ENCODE results near the gene TPSB2.

The TPSB2 gene

DNA sequence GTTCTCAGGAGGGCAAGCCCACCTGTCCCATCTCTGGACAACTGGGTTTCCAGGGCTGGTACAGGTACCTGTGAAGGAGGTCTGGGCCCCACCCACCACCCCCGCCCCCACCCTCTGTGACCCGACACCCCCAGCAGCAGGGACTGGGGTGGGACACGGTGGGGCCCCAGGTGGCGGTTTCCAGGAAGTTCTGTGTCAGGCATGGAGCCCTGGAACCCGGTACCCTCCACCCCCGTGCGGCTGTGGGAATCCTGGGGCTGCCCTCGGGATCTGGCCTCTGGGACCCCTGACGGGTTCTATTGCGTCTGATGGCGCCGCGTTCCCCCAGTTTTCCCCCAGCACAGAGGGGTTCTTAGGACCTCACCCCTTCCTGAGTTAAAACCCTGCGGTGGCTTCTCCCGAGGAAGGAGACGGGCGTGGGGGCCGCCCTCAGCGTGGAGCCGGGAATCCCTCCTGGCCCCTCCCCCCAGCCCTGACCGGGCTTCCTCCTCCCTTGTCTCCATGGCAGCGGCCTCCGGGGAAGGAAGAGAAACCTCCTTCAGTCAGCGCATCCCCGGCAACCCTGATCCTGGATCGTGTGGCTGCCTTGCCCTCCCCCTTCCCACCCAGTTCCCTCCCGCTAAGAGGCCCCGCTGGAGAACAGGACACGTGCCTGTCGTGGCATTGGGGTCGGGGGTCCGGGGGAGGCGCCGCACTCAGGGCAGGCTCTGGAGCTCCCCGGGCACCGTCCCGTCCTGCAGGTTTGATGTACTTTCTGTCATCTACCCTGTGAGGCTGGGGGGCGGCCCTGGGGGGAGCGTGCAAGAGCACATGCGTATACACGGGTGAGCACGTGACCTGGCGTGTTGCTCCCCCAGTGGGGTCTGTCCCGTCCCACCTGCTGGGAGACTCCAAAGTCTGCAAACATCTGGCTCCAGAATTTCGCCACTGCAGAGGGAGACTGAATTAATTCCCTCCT is 46.8 kb downstream of the TPSB2 start:
- H3K9ac ChIP-seq (ENCODE audit: low read length): no peak overlapping the region
- peak overlapping the region; percentile 44 for H3K4me3 ChIP-seq (ENCODE audit: low read length)
- H3K27me3 ChIP-seq (replicated peaks; ENCODE audit: control insufficient read depth, insufficient read depth, low read length): no peaks in the 10 kb centered on the region
- H3K36me3 ChIP-seq (ENCODE audit: control insufficient read depth, insufficient read depth, low read length, severe bottlenecking): no peaks in the 10 kb centered on the region
- peak; percentile 76 for DNase-seq (ENCODE audit: low read depth)
- H3K4me1 ChIP-seq (ENCODE audit: control insufficient read depth, insufficient read depth, low read length): peaks cover 23% of the 10 kb centered on the region
- H3K9me3 ChIP-seq (ENCODE audit: control insufficient read depth, low read length): no peaks in the 10 kb centered on the region

- Histone ChIP-seq H3K4me1 (ENCODE audit: control insufficient read depth, insufficient read depth, low read length) (peaks cover 23% of the 10 kb centered on the region), H3K36me3 (ENCODE audit: control insufficient read depth, insufficient read depth, low read length, severe bottlenecking) (no peaks in the 10 kb centered on the region), H3K9me3 (ENCODE audit: control insufficient read depth, low read length) (no peaks in the 10 kb centered on the region), H3K9ac (ENCODE audit: low read length) (no peak overlapping the region), H3K4me3 (ENCODE audit: low read length) (peak overlapping the region; percentile 41), H3K27me3 (replicated peaks; ENCODE audit: control insufficient read depth, insufficient read depth, low read length) (no peaks in the 10 kb centered on the region)
- DNase-seq (ENCODE audit: low read depth): peak; percentile 88
Observed at GRCh38 chr16:1182316-1182671, 47.7 kb downstream of the TPSB2 start.

DNA sequence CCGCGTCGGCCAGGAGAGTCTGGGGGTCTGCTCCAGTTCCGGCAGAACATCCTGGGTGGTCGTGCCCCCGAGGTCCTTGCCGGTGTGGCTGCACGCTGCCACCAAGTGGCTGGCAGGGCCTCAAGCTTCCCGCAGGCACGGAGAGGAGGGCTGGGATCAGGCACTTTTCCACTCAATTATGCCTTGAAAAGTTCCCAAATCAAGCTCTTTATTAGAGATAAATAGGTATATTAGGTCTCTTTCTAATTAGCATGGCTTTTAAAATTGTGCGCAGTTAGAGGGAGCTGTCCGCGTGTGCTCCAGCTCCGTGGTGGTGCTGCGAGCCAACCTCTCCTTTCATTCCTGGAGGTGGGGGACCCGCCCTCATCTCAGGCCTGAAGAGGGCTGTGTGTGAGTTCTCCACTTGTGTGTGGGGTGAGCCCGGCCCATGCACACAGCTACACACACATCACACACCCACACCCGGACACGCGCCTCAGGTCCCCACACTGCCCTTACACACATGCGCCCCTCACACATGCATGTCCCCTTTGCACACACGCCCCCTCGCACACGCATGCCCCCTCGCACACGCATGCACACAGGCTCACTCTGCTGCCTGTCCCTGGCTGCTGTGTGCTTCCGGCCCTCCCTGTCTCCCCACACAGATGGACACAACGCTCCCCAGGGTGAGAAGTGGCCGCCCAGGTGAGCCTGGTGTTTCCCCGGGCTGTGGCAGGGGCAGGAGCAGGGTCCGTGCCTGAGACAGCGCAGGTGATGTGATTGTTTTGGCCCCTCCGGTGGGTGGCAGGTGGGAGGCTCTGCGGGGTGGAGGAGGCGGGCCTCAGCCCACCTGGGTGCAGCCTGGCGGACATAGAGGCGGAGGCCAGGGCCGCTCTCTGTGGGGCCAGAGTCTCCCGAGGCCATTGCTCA is 48.3 kb downstream of the TPSB2 start:
- no peaks in the 10 kb centered on the region for H3K36me3 ChIP-seq (ENCODE audit: control insufficient read depth, insufficient read depth, low read length, severe bottlenecking)
- DNase-seq (ENCODE audit: low read depth): no peak
- H3K4me3 ChIP-seq (ENCODE audit: low read length): no peak overlapping the region

GRCh38 chr16:1180549-1181403 is 49.2 kb downstream of the TPSB2 start:
- H3K36me3 ChIP-seq (ENCODE audit: control insufficient read depth, insufficient read depth, low read length, severe bottlenecking): no peaks in the 10 kb centered on the region
- H3K27me3 ChIP-seq (replicated peaks; ENCODE audit: control insufficient read depth, insufficient read depth, low read length): no peaks in the 10 kb centered on the region
- no peaks in the 10 kb centered on the region for H3K9me3 ChIP-seq (ENCODE audit: control insufficient read depth, low read length)
- H3K9ac ChIP-seq (ENCODE audit: low read length): no peak overlapping the region
- H3K4me3 ChIP-seq (ENCODE audit: low read length): no peak overlapping the region
- peaks cover 23% of the 10 kb centered on the region for H3K4me1 ChIP-seq (ENCODE audit: control insufficient read depth, insufficient read depth, low read length)
- DNase-seq (ENCODE audit: low read depth): no peak

More for the DNA sequence above, 48.3 kb downstream of the TPSB2 start:
- H3K27me3 ChIP-seq (replicated peaks; ENCODE audit: control insufficient read depth, insufficient read depth, low read length): no peaks in the 10 kb centered on the region
- H3K9ac ChIP-seq (ENCODE audit: low read length): no peak overlapping the region
- no peaks in the 10 kb centered on the region for H3K9me3 ChIP-seq (ENCODE audit: control insufficient read depth, low read length)
- peaks cover 23% of the 10 kb centered on the region for H3K4me1 ChIP-seq (ENCODE audit: control insufficient read depth, insufficient read depth, low read length)
